Stomach (tissue), 9 donors: ENCODE measurements around the gene SIRT3. TPM values are rescaled to one million over a fixed set of nuclear protein-coding genes. Genes with fewer than 3 reads are reported as not detected.

Source experiments
- DNase-seq, 2 donors: peaks; one replicate each; pipeline versions ENCODE4 v3.0.0 to v3.0.0-alpha.2; 2013 to 2019
- H3K27ac ChIP-seq, 5 donors: fragments of 200-600 bp in 4 of 5; sonication (generic) in 4 of 5; one replicate each; pipeline ENCODE4 v1.5.1; 2013 to 2019; ENCODE audit warnings: mild to moderate bottlenecking in 1 of 5, moderate library complexity in 1 of 5
- H3K27me3 ChIP-seq, 3 donors: fragments of 200-600 bp; sonication (generic); one replicate each; pipeline ENCODE4 v1.5.1; 2017 to 2019; ENCODE audit warnings: mixed run types in 1 of 3
- H3K36me3 ChIP-seq, 4 donors: fragments of 200-600 bp; sonication (generic); 1 replicate in 3 of 4; 2 replicates in 1 of 4; pipeline ENCODE4 v1.5.1; 2016 to 2019
- H3K4me1 ChIP-seq, 4 donors: fragments of 200-600 bp; sonication (generic); one replicate each; pipeline ENCODE4 v1.5.1; 2016 to 2019
- H3K4me3 ChIP-seq, 4 donors: fragments of 200-600 bp; sonication (generic) in 3 of 4; one replicate each; pipeline ENCODE4 v1.5.1; 2016 to 2019; ENCODE audit warnings: mild to moderate bottlenecking in 1 of 4
- H3K9me3 ChIP-seq, 4 donors: fragments of 200-600 bp; sonication (generic); one replicate each; pipeline ENCODE4 v1.5.1; 2016 to 2019
- EP300 ChIP-seq: sonication (generic); formaldehyde crosslinking; IDR thresholded peaks from one replicate; pipeline ENCODE4 v1.6.1; 2017; ENCODE audit warnings: antibody characterized with exemption
- POLR2A ChIP-seq, 4 donors: fragments of 450-650 bp; IDR thresholded peaks; one replicate each; pipeline ENCODE4 v1.6.1; 2016; ENCODE audit warnings: antibody characterized with exemption in 4 of 4, control low read depth in 2 of 4, mild to moderate bottlenecking in 1 of 4, moderate library complexity in 1 of 4
- POLR2AphosphoS5 ChIP-seq, 3 donors: sonication (generic); formaldehyde crosslinking; IDR thresholded peaks; one replicate each; pipeline ENCODE4 v1.6.1; 2016; ENCODE audit warnings: antibody characterized with exemption in 3 of 3
- WGBS, 5 donors: extraction: QIAGEN DNeasy Blood & Tissue Kit in 3 of 5; methylation state at CpG; one replicate each; pipeline versions ENCODE4 v1.1.5 to v1.1.7; 2013 to 2018; 5-methylcytosine and 5-hydroxymethylcytosine counted together
- intact Hi-C: fragments of 100-400 bp; cut with DNase I; formaldehyde crosslinking; loops from one replicate; pipeline ENCODE4 v1.15.1; 2023; ENCODE audit warnings: low total_unique reads
- polyA plus RNA-seq, 3 donors: library from polyadenylated mRNA; stranded (reverse); fragments of 200-250 nt; gene quantifications; one replicate each; pipeline ENCODE4 v1.2.3, GENCODE V29; 2013
- total RNA-seq, 5 donors: library from RNA; depleted of rRNA; stranded (reverse); fragments of >200 nt; gene quantifications; one replicate each; pipeline versions ENCODE4 v1.1.0 to v1.2.3, GENCODE V29; 2014 to 2016
- TF ChIP-seq, protein P1 (sequence below), 7 experiments: fragments of 450-650 bp in 4 of 7; fragments of 200-600 bp in 3 of 7; sonication (generic) in 3 of 7; IDR thresholded peaks; one replicate each; pipeline ENCODE4 v1.5.1; 2016 to 2019; ENCODE audit warnings: antibody characterized with exemption in 7 of 7, control low read depth in 2 of 7, mild to moderate bottlenecking in 1 of 7
- donor health status: healthy with polysubstance abuse.
- donor health status: Bipolar disorder and iron deficiency.
- donor health status: healthy.

The SIRT3 gene
- total and polyA plus RNA-seq, 8 donors: 5.4 to 63.7 (median 12.3) TPM

- peak in 1 of 2 donors; percentile 22 for DNase-seq
- intact Hi-C loops: no loop called here
- peaks cover 12 to 56% (median 51%) of the 10 kb centered on the region in 4 donors for H3K36me3 ChIP-seq
Measured at GRCh38 chr11:200224-201003, 35.7 kb downstream of the SIRT3 start.

GRCh38 chr11:199782-200181, 36.4 kb downstream of the SIRT3 start:
- TF ChIP-seq EP300 (no peak), POLR2AphosphoS5 (IDR thresholded peaks at IDR 0.05) (no peak)
- TF ChIP-seq, protein P1, sequence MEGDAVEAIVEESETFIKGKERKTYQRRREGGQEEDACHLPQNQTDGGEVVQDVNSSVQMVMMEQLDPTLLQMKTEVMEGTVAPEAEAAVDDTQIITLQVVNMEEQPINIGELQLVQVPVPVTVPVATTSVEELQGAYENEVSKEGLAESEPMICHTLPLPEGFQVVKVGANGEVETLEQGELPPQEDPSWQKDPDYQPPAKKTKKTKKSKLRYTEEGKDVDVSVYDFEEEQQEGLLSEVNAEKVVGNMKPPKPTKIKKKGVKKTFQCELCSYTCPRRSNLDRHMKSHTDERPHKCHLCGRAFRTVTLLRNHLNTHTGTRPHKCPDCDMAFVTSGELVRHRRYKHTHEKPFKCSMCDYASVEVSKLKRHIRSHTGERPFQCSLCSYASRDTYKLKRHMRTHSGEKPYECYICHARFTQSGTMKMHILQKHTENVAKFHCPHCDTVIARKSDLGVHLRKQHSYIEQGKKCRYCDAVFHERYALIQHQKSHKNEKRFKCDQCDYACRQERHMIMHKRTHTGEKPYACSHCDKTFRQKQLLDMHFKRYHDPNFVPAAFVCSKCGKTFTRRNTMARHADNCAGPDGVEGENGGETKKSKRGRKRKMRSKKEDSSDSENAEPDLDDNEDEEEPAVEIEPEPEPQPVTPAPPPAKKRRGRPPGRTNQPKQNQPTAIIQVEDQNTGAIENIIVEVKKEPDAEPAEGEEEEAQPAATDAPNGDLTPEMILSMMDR (IDR thresholded peaks at IDR 0.05): no peak
- H3K27me3 ChIP-seq: no peaks in the 10 kb centered on the region
- DNase-seq: peak in 1 of 2 donors; percentile 23
- H3K9me3 ChIP-seq: no peaks in the 10 kb centered on the region
- no peak overlapping the region for H3K27ac ChIP-seq
- peaks cover 0 to 36% (median 20%) of the 10 kb centered on the region in 4 donors for H3K4me1 ChIP-seq
- intact Hi-C loops: no loop called here
- no peak overlapping the region for H3K4me3 ChIP-seq
- H3K36me3 ChIP-seq: peaks cover 12 to 50% (median 45%) of the 10 kb centered on the region in 4 donors
- WGBS, 5 donors: 55 to 61% (median 58%) methylated on average over 8 of the region's 8 CpGs

More at GRCh38 chr11:200224-201003, 35.7 kb downstream of the SIRT3 start:
- Histone ChIP-seq H3K27ac (no peak overlapping the region), H3K4me3 (no peak overlapping the region), H3K27me3 (no peaks in the 10 kb centered on the region), H3K9me3 (no peaks in the 10 kb centered on the region), H3K4me1 (peaks cover 2 to 42% (median 27%) of the 10 kb centered on the region in 4 donors)
- WGBS, 5 donors: 90 to 93% (median 92%) methylated on average over 13 of the region's 13 CpGs
- TF ChIP-seq POLR2A (IDR thresholded peaks at IDR 0.05) (no peak), EP300 (no peak), POLR2AphosphoS5 (IDR thresholded peaks at IDR 0.05) (no peak)
- TF ChIP-seq, protein P1 (IDR thresholded peaks at IDR 0.05): no peak

DNA sequence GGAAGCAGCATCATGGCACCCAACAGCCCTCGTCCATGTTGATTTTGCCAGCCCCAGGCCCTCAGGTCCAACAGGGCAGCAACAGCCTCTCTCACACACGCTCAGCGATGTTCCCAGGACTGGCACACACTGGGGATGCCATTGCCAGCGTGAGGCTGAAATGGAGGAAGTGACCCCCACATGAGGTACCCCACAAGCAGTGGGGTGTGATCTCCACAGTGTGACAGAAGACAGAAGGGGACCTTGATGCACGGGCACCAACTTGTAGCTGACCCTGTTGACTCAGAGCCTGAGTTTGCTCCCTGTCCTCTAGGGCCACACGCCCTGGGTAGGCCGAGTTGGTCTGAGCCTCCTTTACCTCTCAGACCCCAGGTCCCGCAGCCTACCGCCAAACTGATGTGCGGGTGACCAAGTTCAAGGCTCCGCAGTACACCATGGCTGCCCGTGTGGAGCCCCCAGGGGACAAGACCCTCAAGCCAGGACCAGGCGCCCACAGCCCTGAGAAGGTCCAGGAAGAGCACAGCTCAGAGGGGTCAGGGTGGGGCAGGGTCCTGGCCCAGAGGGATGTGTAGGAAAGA, 37.0 kb downstream of the SIRT3 start:
- H3K9me3 ChIP-seq: no peaks in the 10 kb centered on the region
- H3K4me3 ChIP-seq: no peak overlapping the region
- H3K36me3 ChIP-seq: peaks cover 11 to 43% (median 38%) of the 10 kb centered on the region in 4 donors
- intact Hi-C loops: no loop called here
- H3K27ac ChIP-seq: no peak overlapping the region
- H3K4me1 ChIP-seq: peaks cover 0 to 29% (median 14%) of the 10 kb centered on the region in 4 donors
- TF ChIP-seq POLR2AphosphoS5 (IDR thresholded peaks at IDR 0.05) (no peak), EP300 (no peak), POLR2A (IDR thresholded peaks at IDR 0.05) (no peak)
- TF ChIP-seq, protein P1 (IDR thresholded peaks at IDR 0.05): no peak
- no peaks in the 10 kb centered on the region for H3K27me3 ChIP-seq
- DNase-seq: peak in 1 of 2 donors; percentile 17
- 79 to 87% (median 85%) methylated on average over 9 to 13 of the region's 13 CpGs for WGBS, 5 donors

- Histone ChIP-seq H3K4me1 (peaks cover 0 to 22% (median 6%) of the 10 kb centered on the region in 4 donors), H3K27ac (no peak overlapping the region), H3K4me3 (no peak overlapping the region), H3K9me3 (no peaks in the 10 kb centered on the region), H3K27me3 (no peaks in the 10 kb centered on the region), H3K36me3 (peaks cover 5 to 36% (median 30%) of the 10 kb centered on the region in 4 donors)
- WGBS, 5 donors: 80 to 89% (median 84%) methylated on average over 13 to 21 of the region's 21 CpGs
- peak in 1 of 2 donors; percentile 21 for DNase-seq
- TF ChIP-seq, protein P1 (IDR thresholded peaks at IDR 0.05): no peak
- TF ChIP-seq POLR2A (IDR thresholded peaks at IDR 0.05) (no peak), POLR2AphosphoS5 (IDR thresholded peaks at IDR 0.05) (no peak), EP300 (no peak)
- intact Hi-C loops: no loop called here
Measured at GRCh38 chr11:198236-198806, 37.8 kb downstream of the SIRT3 start.
